HG03342 (cell line): ENCODE measurements around the gene ANTXR2.
"Not testable (repeated sequence)": the region's sequence is repeated elsewhere in the genome, so short reads cannot be mapped to it uniquely, and the experiment has no call there.

Experiments used
- ATAC-seq: cut with Tn5 transposase; IDR thresholded peaks from one replicate; pipeline ENCODE4 v1.9.1; 2021; ENCODE audit warnings: mild to moderate bottlenecking, moderate library complexity; ENCODE audit not compliant: unreplicated experiment

The ANTXR2 gene

DNA sequence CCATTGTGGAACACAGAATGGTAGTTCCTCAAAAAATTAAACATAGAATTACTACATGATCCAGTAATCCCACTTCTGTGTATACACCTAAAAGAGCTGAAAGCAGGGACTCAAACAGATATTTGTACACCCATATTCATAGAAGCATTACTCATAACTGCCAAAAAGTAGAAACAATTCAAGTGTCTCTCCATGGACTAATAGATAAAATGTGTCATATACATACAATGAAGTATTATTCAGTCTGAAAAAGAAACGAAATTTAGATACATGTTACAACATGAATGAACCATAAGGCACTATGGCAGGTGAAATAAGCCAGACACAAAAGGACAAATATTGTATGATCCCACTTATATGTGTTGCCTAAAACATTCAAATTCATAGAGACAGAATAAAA is 145.1 kb downstream of the ANTXR2 start:
- no peak for ATAC-seq

DNA sequence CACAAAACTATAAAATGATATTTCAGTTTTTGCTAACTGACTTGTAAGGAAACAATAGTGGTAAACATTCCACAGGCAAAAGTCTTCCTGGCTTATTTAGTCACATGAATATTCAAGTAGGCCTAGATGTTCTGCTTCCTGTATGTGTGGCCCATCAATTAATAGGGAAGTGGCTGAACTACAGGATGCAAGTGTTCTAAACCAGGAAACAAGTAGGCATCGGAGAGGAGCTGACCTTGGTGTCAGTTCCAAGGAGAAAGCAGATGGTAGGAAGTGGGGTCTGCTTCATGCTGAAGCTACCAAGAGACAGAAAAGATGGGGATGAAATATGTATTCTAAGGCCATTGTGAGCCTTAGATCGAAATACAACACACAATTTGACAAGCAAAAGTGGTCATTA is 149.7 kb downstream of the ANTXR2 start:
- no peak for ATAC-seq

DNA sequence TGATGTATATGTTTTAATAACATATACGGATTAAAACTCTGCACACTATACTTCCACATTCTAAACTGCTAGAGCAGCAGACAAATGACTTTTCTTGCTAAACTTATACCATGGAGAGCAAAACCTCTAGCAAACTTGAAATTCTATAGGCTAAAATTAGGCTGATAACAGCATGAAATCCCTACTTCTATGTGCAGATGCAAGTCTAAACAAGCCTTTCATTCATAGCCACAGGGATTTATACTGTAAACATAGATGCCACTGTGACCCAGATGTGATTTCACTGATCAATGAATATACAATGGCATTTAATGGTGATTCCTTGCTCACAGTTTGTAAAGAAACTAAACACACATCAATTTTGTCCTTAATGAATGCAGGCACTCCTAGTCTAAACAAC is 151.0 kb downstream of the ANTXR2 start:
- ATAC-seq: no peak

DNA sequence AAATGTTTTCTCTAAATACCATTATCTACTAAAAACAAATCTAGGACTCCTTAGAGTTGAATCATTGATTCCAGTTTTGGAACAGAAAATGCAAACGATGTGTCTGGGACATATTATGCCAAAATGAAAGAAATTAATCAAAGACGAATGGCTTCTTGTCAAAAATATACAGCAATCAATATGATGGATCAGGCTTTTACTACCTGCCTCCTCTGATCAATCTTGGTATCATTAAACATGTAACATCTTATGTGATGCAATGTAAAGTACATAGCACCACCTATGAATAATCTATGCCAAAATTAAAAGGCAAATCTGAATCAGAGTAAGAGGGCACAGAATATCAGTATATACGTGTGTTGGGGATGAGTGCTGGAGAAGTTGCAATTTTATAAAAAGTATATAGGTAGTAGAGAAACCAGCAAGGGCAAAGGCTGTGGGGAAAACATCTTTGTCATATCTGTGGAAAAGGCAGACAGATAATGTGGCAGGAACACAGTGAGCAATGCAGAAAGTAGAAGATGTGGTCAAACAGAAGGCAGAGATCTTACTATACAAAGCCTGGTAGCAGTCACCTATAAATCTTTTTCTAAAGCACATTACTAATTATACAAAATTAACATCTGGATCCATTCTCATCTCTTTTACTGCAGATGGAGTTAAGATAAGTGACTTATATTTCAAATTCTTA is 152.7 kb downstream of the ANTXR2 start:
- no peak for ATAC-seq

DNA sequence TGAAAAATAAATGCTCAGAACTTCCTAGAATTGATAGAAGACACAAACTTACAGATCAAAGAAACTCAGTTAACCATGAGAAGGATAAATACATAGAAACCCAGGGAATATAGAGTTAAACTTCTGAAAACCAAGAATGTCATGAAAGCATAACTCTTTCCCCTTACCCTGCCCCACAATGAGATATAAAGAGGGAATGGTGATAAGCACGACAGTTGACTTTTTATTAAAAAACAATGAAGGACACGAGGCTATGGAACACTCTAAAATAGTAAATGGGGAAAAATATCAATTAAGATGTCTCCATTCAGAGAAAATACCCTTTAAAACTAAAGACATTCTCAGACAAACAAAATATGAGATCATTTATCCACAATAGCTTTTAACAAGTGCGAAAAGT is 154.7 kb downstream of the ANTXR2 start:
- ATAC-seq: no peak

DNA sequence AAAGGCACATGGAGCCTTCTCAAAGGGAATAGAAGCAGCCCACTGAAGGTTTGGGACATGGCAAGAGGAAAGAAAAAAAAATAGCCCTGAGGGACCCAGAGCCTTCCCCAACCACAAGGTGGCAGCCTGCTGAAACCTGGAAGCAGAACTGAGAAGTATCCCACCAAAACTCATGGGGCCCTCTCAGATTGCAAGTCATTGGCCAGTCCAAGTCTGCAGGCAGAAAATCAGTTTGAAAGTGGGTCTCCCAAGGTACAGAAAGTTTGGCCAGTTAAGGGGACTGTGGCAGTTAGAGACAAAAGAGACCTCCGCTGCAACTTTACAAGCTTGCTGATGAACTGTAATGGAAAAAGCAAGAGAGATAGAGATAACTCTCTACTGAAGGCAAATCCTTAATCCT is 155.8 kb downstream of the ANTXR2 start:
- peak; percentile 81 for ATAC-seq

DNA sequence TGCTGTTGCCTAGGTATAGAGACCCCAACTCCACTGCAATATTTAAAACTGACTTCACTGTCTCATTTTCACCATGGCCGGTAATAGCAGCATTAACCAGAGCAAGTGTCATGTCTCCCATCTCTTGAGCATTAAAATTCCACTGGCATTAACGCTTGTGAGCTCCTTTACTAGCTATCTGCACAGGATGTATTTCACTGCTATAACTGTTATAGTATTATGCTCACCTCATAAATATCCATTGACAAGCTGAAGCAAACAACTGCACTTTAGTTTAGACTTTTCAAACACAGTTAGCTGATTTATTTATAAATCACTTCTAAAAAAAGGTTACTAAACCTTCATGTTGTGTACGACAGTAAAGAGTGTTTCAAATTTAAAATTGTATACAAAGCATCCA is 157.8 kb downstream of the ANTXR2 start:
- ATAC-seq: no peak

DNA sequence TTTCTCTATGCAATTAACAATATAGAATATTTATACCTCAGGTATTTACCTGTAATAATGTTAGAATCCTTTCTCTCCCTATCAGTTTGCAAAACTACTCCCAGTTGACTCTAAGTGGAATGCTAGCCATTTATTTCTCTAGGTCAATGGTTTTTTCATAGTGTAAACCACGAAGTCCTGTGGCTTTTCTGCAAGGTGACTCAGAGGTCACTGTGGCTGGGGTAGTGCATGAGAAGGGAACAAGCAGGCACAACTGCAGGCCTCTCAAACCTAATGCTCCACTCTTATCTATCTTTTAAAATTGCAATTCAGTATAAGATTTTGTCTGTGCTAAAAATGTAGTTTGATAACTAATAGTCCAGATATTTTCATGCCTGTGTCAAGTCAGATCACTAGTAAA is 159.4 kb downstream of the ANTXR2 start:
- no peak for ATAC-seq

DNA sequence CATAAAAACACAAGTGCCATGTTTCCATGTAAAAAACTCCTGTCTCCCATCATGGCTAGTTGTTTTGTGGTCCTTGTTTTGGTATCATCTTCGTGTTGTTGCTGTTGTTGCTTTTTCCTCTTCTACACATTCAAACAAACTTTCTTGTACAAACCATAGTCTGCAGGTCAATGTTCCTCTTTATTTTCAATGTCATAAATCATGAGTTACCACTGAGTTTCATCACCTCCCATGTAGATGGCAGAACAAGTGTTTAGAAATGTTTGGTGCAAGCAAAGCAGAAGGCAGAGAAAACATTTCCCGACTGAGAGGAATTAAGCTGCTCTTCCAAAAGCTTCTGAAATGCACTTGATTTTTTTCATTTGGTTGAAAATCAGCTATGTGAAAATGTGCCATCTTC is 166.0 kb downstream of the ANTXR2 start:
- no peak for ATAC-seq

DNA sequence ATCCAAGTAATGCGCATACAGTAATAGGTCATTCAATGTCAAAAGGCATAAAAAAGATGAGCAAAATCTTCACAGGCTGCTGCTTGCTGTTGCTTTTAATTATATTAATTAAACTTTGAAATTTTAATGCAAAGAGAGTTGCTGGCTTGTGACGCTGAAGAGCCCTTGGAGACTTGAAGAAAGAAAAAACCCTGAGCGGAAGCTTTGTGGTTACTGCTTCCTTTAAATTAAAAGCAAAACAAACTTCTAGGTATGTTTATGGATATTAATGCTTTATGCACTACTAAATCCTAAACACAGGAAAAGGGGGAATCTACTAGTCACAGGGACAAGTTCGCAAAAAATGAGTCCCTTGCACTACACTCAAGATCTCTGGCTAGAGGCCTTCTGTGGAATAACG is 166.7 kb downstream of the ANTXR2 start:
- ATAC-seq: no peak

DNA sequence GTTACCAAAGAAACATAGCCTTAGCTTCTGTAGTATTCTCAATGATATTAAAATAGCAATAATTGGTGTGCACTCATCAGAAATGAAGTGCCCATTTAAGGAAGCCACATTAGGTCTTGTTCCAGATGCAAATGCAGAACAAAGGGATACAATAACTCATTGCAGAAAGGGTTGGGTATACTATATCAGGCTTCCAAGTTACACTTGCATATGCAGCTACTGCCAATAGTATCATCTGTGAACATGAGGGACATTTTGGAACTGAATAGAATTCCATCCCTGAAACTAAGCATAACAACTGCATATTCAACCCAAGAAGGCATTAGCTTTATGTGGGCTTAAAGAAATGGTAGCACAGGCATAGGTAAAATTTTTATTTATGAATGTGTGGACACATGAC is 167.8 kb downstream of the ANTXR2 start:
- no peak for ATAC-seq

DNA sequence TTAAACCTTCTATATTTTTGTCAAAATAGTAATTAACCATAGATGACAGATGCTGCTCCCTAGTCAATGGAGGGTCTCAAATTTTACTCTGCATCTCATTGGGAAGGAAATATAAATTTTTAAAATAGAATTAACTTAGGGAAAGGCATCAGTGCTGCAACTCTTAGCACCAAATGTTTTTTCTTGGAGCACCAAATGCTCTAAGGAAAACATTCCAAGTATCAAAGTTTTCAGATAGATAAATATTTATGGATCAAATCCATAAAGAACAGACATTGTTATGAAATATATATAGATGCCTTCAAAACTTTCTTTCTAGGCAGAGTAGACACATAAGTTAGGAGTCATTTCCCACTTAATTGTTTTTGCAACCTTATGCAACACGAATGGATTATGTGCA is 168.7 kb downstream of the ANTXR2 start:
- no peak for ATAC-seq

DNA sequence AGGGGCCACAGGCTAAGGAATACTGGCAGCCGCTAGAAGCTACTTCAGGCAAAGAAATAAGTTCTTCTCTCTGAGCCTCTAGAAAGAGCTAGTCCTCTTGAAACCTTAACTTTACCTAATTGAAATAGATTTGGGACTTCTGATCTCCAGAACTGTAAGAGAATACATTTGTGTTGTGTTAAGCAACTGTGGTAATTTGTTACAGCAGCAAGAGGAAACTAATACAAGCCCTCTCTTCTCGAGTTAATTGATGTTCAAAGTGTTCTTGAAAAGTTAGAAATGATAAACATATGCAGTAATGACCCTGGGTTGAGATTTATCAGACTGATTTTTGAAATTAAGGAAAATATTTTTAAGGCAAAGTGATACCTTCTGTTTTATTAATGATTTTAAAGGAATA is 172.8 kb downstream of the ANTXR2 start:
- ATAC-seq: no peak

DNA sequence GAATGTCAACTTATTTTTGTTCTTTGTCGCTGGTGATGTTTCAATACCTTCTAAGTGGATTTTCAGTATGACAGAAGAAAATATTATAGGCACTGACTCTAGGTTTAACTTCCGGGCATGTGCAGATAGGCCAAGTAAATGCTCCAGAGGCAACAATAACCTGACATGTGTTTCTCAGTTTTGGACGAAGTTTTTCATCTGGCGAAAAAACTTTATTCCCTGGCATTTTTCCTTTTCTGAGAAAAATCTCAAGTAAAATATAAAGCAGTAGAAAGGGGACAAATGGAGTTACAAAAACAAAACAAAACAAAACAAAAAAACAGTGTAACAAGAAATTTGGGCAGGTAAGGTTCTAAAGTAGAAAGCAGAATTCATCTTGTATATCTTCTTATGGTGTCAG is 173.5 kb downstream of the ANTXR2 start:
- no peak for ATAC-seq

DNA sequence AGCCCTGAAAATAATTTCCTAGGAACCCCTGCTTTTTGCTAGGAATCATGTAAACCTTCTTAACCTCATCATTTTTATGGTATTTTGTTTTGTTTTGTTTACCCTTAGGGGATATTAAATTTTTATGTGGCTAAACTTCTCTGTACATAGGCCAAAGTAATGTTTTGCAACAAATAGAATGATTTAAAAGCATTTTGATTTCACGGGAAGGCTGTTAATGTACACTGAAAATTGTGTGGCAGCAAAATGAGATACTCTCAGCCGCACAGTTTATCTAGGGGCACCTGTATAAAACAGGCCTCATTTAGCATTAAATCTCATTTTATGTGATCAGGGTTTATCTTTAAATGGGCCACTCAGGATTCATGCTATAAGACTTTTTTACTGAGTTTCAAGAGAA is 175.0 kb downstream of the ANTXR2 start:
- no peak for ATAC-seq

DNA sequence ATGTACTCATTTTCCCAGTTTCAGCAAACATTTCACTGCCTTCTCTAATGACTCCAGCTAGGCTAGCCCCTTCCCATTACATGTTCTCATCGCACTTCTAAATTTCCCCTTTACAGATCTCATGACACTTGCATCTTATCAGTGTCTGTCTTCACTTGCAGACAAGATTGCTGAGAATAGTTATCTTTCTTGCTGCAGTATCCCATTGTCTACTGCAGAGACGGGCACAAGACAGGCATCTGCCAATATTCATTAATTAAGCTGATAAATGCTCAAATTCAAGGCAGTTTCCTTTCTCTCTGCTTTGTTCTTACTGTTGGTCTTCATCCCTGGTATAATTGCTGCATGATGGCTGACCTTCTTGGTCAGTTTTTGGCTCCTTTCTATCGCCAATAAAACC is 175.9 kb downstream of the ANTXR2 start:
- ATAC-seq: no peak

DNA sequence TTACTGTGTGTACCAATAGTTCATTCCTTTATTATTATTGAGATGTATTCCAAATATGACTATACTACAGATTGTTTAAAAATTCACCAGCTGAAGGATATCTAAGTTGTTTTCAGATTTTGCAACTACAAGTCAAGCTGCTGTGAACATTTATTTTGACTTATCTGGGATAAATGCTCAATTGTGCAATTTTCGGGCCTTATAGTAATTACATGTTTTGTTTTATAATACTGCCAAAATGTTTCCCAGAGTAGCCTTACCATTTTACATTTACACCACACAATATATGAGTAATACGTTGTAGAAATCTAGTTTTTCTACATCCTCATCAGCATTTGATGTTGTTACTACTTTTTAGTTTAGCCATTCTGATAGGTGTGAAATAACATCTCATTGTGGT is 179.6 kb downstream of the ANTXR2 start:
- ATAC-seq: no peak

DNA sequence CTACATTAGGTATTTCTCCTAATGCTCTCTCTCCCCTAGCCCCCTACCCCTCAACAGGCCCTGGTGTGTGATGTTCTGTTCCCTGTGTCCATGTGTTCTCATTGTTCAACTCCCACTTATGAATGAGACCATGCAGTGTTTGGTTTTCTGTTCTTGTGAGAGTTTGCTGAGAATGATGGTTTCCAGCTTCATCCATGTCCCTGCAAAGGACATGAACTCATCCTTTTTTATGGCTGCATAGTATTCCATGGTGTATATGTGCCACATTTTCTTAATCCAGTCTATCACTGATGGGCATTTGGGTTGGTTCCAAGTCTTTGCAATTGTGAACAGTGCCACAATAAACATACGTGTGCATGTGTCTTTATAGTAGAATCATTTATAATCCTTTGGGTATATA is 184.0 kb downstream of the ANTXR2 start:
- ATAC-seq: not testable (repeated sequence)

DNA sequence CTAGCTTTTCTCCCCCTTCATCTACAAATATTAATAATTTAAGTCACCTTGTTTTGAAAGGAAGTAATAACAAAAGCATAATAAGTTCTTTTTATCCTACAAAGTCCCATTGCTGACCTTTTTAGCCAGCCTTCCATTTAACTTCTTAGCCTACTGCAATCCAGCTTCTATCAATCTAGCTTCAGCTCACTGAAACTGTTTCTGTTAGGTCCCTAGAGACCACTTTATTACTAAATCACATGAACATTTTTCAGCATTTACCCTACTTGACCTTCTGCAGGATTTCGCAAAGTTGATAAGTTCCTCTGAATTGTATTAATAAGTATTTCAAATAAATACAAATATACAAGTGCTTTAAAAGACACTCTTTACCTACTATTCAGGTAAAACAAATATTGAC is 186.5 kb downstream of the ANTXR2 start:
- no peak for ATAC-seq

DNA sequence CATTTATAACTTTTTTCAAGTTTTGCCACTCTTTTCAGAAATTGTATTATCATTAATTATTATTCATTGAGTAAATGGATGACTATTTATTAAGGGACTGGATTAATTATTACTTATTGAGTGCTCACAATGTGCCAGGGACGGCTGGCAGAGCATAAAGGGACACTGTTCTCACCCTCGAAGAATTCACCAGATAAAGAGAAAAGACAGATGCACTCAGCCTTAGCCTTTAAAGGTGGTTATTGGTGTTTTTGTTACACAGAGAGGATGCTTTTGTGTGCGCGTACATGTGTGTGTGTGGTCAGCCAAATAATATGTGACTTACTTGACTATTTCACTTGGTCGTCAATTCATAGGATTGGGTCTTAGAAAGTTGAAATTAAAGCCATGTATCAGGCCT is 187.0 kb downstream of the ANTXR2 start:
- no peak for ATAC-seq

DNA sequence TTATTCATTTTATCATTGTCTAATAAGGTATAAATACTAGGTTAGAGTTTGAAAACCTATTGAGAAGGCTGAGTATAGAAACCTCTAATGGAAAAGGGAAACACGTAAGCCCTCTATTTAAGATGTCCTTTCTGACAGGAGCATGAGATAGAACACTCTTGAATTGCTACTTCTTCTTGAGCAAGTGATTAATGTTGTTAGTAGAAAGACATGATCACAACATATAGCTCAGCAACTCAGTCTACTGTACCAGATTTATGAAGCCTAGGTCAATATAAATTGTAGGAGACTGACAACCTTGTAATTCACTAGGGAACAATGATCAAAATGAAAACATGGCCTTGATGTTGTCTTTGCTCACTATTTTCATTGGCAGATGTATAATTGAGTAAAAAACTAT is 189.7 kb downstream of the ANTXR2 start:
- no peak for ATAC-seq

DNA sequence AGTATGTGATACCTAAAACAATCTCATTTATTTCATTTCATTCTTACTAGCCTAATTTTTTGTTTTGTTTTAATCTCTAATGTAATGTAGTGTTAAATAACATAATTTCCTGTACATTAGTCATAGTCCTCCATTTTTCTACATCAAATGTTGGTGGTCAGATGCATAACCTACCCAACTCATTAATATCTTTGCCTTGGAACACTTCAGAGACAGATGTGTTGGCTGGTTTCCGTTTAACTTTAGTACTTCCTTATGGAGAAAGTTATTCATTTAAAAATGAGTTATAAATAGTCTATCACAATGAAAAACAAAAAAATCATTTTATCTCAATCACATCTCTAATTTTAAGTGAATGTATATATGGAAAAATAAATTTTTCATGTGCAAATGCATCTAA is 190.2 kb downstream of the ANTXR2 start:
- ATAC-seq: no peak

DNA sequence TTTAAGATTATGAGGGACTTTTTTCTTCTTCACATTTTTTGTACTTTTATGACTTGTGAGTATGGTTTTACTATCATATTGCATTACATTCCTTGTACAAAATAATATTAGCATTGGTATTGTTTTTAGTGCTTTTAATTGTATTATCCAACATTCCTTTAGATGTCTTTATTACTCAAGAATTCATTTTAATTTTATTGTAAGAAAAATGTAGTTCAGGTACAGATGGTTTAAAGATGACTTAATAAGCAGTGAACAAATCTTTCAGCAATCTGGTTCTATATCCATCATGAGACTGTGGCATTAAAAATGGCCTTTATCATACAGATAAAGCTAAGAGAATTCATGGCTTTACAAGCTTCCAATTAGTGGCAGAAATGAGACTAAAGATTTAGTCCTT is 191.6 kb downstream of the ANTXR2 start:
- ATAC-seq: no peak

DNA sequence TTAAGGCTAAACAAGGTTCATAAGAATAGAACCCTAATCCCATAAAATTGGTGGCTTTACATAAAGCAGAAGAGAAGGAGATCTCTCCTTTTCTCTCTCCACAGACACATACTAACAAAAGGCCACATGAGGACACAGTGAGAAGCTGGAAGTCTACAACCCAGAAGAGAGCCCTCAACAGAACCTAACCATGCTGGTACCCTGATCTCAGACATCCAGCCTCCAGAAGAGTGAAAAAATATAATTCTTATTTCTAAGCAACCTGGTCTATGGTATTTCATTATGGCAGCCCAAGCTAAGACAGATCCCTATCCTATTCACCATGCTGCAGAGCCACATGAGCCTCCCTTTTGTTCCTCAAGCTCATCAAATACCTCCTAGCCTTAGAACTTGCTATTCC is 195.5 kb downstream of the ANTXR2 start:
- no peak for ATAC-seq
